Measurements from ENCODE around the gene RPL22. TPM values are rescaled to one million over a fixed set of nuclear protein-coding genes. Genes with fewer than 3 reads are reported as not detected.
A peak's percentile ranks its signal among the peaks of the same experiment; 100 is the strongest.

Gene RPL22
- total and polyA plus RNA-seq, 2 of the 13 experiments (the other 11 are each of a cell fraction or from before 2014, with no cell fraction given), result 214 to 545 TPM

GRCh38 chr1:6205849-6206519 is 6.6 kb upstream of the RPL22 start, which contains the start of gene RNF207 (continued):
- TF ChIP-seq ZNF253 (CRISPR knock-in tag; IDR thresholded peaks at IDR 0.05; ENCODE audit: borderline replicate concordance) (no peak; the same call in 1 of the 2 replicates), ZNF576 (CRISPR knock-in tag; IDR thresholded peaks at IDR 0.05) (peak; percentile 91; the same call in 1 of the 2 replicates), ZBTB4 (CRISPR knock-in tag; IDR thresholded peaks at IDR 0.05; ENCODE audit: borderline replicate concordance) (no peak), MAFG (CRISPR knock-in tag; IDR thresholded peaks at IDR 0.05) (no peak), ZSCAN29 (CRISPR knock-in tag; conservative IDR thresholded peaks at IDR 0.05) (no peak), ZNF142 (CRISPR knock-in tag; IDR thresholded peaks at IDR 0.05) (no peak; the same call in 1 of the 2 replicates), TOE1 (CRISPR knock-in tag; IDR thresholded peaks at IDR 0.05) (no peak), ZNF891 (CRISPR knock-in tag; IDR thresholded peaks at IDR 0.05) (peak; percentile 66; the same call in 1 of the 2 replicates), KDM2A (CRISPR knock-in tag; IDR thresholded peaks at IDR 0.05; ENCODE audit: borderline replicate concordance, low read depth) (peak; percentile 84), TRIM22 (IDR thresholded peaks at IDR 0.05) (no peak), BATF2 (CRISPR knock-in tag; IDR thresholded peaks at IDR 0.05) (no peak; the same call in 1 of the 2 replicates), ZNF263 (CRISPR knock-in tag; IDR thresholded peaks at IDR 0.05) (no peak), RNF2 (conservative IDR thresholded peaks at IDR 0.05; ENCODE audit: low read depth) (no peak), ZNF512 (CRISPR knock-in tag; IDR thresholded peaks at IDR 0.05) (peak; percentile 57; the same call in 1 of the 2 replicates), MEIS2 (CRISPR knock-in tag; IDR thresholded peaks at IDR 0.05) (peak; percentile 51)
